Activated CD4-positive, alpha-beta T cell treated with anti-CD3 and anti-CD28 coated beads, Interleukin-2, amount 50 U/mL, for 24 hours (primary cell): ENCODE measurements around the gene PXDC1.
"Not testable (repeated sequence)": the region's sequence is repeated elsewhere in the genome, so short reads cannot be mapped to it uniquely, and the experiment has no call there.

Experiments
- DNase-seq, 2 donors: peaks; one replicate each; pipeline ENCODE4 v3.0.0-alpha.2; 2020; ENCODE audit warnings: low read depth in 1 of 2, low spot score in 1 of 2

Gene PXDC1

DNA sequence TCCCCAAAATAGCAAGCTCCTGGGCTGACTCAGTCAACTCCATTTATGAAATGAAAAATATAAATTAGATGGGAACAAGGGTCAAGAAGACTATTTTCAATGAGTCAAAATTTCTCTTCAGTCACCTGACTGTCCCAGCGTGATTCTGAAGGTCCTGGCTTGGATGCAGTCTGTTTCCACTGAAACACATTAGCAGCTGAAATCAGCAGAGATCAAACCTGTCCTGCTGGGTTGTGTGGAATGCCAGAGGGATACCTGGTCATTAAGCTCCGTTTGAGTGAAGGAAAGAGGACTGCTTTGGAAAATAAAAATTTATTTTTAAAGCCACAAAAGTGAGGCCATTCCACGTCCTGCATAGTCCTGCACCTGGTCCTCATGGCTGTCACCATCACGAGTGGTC, 37.4 kb downstream of the PXDC1 start:
- DNase-seq: no peak

DNA sequence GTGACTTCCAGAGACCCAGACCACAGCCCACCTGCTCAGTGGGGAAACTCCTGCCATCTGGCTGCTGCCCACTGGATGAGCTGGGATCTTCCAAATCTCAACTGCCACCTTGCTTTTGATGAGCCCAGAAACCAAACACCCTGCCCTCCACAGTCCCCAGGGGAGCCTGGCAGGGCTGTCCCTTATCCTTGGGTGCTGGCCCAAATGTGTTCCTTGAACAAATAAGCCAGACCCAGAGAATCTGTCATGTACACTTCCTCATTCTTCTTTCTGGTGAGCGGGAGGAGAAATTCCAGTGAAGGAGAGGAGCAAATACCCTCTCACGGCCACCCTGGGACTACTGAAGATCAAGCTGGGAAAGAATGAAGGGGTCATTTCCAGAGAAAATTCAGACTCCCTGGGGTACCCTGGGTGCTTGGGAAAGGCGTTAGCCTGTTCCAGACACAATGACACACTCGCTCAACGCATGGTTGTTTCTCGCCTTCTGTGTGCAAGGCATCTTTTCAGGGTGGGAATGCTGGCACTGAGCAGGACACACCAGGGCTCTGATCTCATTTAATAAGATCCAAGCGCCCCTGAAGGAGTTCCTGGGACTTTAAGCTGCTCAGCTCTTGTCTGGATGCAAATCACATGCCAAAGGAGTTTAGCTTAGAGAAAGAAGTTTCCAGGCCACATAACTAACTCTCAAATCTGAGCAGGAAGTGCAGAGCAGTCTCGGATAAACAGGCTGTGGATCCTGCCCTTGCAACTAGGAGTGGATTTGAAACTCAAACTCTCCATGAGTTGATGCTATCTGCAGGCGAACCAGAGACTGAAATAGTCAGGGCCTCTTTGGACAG, 38.5 kb downstream of the PXDC1 start:
- no peak for DNase-seq

GRCh38 chr6:3711776-3712175, 39.7 kb downstream of the PXDC1 start:
- no peak for DNase-seq

- DNase-seq: no peak
Observed at GRCh38 chr6:3710403-3710802, 41.1 kb downstream of the PXDC1 start.

GRCh38 chr6:3708540-3708939, 43.0 kb downstream of the PXDC1 start:
- no peak for DNase-seq

GRCh38 chr6:3707751-3708412, 43.6 kb downstream of the PXDC1 start:
- no peak for DNase-seq

DNA sequence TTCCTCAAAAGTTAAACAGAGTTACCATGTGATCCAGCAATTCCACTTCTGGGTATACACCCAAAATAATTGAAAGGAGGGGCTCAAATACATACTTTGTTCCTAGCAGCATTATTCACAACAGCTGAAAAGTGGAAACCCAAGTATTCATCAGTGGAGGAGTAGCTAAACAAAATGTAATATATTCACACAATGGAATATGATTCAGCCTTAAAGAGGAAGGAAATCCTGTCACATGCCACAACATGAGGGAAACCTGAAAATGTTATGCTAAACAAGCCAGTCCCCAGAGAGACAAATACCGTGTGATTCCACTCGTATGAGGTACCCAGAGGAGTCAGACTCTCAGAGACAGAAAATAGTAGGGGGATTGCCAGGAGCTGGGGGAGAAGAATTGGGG, 44.5 kb downstream of the PXDC1 start:
- DNase-seq: no peak

- no peak for DNase-seq
Observed at GRCh38 chr6:3706547-3706946, 45.0 kb downstream of the PXDC1 start.

DNA sequence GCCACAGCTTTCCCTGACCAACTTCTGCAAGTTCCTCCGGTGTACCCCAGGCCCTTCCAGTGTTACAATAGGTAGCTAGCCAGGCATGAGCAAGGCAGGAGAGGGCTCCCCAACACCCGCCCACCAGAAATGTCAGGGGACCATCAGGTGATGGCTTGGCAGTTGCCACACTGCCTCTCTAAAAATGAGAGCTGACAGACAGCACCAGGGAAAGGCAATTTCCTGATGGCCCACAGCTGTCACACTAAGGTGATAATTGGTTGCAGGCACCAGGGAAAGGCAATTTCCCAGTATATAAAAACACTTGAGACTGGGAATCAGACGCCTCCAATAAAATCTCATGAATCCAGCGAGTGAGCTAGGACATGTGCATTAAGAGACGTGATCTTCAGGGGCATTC, 49.9 kb downstream of the PXDC1 start:
- no peak for DNase-seq

GRCh38 chr6:3699231-3699630, 52.3 kb downstream of the PXDC1 start:
- DNase-seq: no peak

- no peak for DNase-seq
Observed at GRCh38 chr6:3698021-3698420, 53.5 kb downstream of the PXDC1 start.

DNA sequence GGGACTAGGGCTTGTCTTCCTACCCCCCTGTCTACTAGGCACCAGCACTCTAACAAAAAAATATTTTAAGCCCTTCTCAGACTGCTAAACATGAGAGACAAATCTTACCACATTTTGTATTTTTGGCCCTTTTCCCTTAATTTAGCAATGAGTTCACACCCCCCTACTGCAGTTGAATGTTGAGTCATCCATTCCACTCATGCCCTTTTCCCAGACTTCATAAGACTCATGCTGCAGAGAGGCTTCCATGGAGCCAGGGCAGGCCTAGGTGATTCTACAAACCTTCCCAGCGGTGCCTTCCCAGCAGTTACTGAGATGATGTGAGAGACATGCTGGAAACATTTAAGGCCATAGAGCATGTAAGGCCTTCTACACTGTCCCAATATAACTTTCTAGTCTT, 53.9 kb downstream of the PXDC1 start:
- no peak for DNase-seq

DNA sequence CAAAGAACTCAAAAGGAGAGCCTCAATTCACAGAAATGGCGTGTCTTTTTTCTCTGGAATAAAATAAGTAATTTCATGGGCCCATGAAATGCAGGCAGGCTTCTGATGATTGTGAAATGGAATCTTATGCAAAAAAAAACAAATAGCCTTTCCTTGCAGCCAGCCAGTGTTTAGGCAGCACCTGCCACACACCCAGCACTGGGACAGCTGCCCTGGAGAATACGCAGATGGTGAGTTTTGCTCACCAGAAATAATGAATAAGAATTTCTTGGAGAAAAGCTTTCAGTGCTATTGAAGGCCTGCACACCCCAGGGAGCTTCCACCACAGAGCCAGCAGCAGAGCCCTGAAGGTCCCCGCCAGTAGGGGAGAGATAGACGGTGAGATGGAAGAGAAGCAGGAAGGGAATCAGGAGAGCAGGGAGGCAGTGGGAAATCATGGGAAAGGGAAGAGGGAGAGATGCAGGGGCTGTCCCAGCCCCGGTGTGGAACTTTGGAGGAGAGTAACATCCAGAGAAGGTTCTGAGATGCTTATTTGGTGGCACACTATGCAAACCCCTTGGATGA, 54.9 kb downstream of the PXDC1 start:
- no peak for DNase-seq

DNA sequence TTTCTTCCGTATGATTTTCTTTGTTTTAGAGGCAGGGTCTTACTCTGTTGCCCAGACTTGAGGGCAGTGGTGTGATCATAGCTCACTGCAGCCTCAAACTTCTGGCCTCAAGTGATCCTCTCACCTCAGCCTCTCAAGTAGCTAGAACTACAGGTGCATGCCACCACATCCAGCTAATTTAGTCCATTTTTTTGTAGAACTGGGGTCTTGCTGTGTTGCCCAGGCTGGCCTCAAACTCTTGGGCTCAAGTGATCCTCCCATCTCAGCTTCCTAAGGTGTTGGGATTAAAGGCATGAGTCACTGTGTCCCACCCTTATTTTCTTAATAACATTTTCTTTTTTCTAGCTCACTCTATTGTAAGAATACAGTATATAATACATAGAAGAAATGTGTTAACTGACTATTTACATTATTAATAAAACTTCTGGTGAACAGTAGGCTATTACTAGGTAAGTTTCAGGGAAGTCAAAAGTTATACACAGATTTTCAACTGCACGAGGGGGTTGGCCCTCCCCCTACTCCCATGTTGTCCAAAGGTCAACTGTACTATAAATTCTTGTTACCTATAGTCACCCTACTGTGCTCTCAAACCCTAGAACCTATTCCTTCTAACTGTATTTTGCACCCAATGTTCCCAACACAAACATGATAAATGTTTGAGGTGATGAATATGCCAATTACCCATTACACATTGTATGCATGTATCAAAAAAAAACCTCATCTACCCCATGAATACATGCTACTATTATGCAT, 56.3 kb downstream of the PXDC1 start:
- no peak for DNase-seq

- no peak for DNase-seq
Observed at GRCh38 chr6:3693831-3694230, 57.7 kb downstream of the PXDC1 start.

GRCh38 chr6:3690506-3690905, 61.0 kb downstream of the PXDC1 start:
- no peak for DNase-seq

DNA sequence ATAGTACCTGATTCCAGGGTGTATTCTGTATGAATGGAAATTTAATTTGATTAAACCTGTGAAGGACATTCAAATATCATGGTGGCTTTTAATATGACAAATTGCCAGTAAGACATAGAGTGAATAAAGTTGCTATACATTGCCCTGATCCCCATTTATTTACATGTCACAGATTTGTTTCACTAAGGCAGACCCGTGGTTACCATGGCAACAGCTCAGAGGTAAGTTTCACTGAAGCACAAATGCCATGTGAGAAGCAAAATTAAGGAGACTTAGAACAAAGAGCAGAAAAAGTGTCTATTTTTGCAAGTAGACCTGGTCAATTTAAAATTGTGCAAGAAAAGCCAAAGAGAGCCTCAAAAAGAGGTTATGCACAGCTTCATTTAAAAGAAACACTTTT, 63.7 kb downstream of the PXDC1 start:
- DNase-seq: no peak

- DNase-seq: no peak
Observed at GRCh38 chr6:3683331-3683730, 68.2 kb downstream of the PXDC1 start.

DNA sequence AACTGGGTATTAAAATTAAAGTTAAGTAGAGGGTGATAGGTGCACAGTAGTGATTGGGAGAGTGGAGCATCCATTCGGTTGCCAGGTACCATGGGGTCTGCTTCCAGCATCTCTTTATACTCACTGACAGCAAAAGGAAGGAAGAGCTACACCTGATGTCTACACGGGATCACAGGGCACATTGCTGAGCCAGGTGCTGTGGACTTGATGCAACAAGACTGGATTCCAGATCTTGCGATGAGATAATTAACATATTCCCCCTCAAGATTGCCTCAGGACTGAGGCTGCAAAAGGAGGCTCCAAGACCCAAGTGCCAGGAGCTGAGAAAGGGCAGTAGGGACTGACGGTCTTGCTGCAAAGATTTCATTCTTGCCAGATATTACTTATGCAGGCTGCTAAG, 72.6 kb downstream of the PXDC1 start:
- no peak for DNase-seq

GRCh38 chr6:3677751-3678150, 73.8 kb downstream of the PXDC1 start:
- not testable (repeated sequence) for DNase-seq

DNA sequence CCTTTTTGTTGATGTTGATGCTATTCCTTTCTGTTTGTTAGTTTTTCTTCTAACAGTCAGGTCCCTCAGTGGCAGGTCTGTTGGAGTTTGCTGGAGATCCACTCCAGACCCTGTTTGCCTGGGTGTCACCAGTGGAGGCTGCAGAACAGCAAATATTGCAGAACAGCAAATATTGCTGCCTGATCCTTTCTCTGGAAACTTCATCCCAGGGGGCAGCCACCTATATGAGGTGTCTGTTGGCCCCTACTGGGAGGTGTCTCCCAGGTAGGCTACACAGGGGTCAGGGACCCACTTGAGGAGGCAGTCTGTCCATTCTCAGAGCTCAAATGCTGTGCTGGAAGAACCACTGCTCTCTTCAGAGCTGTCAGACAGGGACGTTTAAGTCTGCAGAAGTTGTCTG, 74.2 kb downstream of the PXDC1 start:
- DNase-seq: not testable (repeated sequence)
